ENCODE data around the gene MIA2. TPM values are rescaled to one million over a fixed set of nuclear protein-coding genes. Genes with fewer than 3 reads are reported as not detected.
A peak's percentile ranks its signal among the peaks of the same experiment; 100 is the strongest.

Gene MIA2
- polyA plus RNA-seq, 1 donor, result 231 TPM

- WGBS (ENCODE audit: insufficient coverage, low lambda C conversion rate), result 100% methylated on average over 4 of the region's 4 CpGs
- no peak for DNase-seq
- Histone ChIP-seq H3K4me3 (ENCODE audit: low read length) (no peak overlapping the region), H3K4me1 (ENCODE audit: control insufficient read depth, insufficient read depth, low read length) (no peaks in the 10 kb centered on the region), H3K27me3 (ENCODE audit: control insufficient read depth, insufficient read depth, low read length) (no peaks in the 10 kb centered on the region), H3K36me3 (ENCODE audit: control insufficient read depth, insufficient read depth, low read length) (peaks cover 2% of the 10 kb centered on the region), H3K27ac (ENCODE audit: low read length) (no peak overlapping the region), H3K9me3 (ENCODE audit: control insufficient read depth, low read depth, low read length) (no peaks in the 10 kb centered on the region)
Measured at GRCh38 chr14:39381366-39381765, 147.7 kb downstream of the MIA2 start.

- WGBS (ENCODE audit: insufficient coverage, low lambda C conversion rate), result no CpG with 5 or more reads among the region's 3 CpGs
- peaks cover 2% of the 10 kb centered on the region for H3K36me3 ChIP-seq (ENCODE audit: control insufficient read depth, insufficient read depth, low read length)
- no peak overlapping the region for H3K4me3 ChIP-seq (ENCODE audit: low read length)
- H3K9me3 ChIP-seq (ENCODE audit: control insufficient read depth, low read depth, low read length), result no peaks in the 10 kb centered on the region
- H3K27ac ChIP-seq (ENCODE audit: low read length), result no peak overlapping the region
- H3K27me3 ChIP-seq (ENCODE audit: control insufficient read depth, insufficient read depth, low read length), result no peaks in the 10 kb centered on the region
- peak in 1 of 2 donors; percentile 45 for DNase-seq
- H3K4me1 ChIP-seq (ENCODE audit: control insufficient read depth, insufficient read depth, low read length), result no peaks in the 10 kb centered on the region
Measured at GRCh38 chr14:39382463-39382862, 148.7 kb downstream of the MIA2 start.

GRCh38 chr14:39383026-39383660 lies 149.4 kb downstream of the MIA2 start:
- Histone ChIP-seq H3K4me1 (ENCODE audit: control insufficient read depth, insufficient read depth, low read length) (no peaks in the 10 kb centered on the region), H3K9me3 (ENCODE audit: control insufficient read depth, low read depth, low read length) (no peaks in the 10 kb centered on the region), H3K27ac (ENCODE audit: low read length) (no peak overlapping the region), H3K27me3 (ENCODE audit: control insufficient read depth, insufficient read depth, low read length) (no peaks in the 10 kb centered on the region), H3K4me3 (ENCODE audit: low read length) (no peak overlapping the region), H3K36me3 (ENCODE audit: control insufficient read depth, insufficient read depth, low read length) (peaks cover 2% of the 10 kb centered on the region)
- 80% methylated on average over 1 of the region's 1 CpG for WGBS (ENCODE audit: insufficient coverage, low lambda C conversion rate)
- no peak for DNase-seq

GRCh38 chr14:39383741-39384140 lies 150.0 kb downstream of the MIA2 start:
- DNase-seq, result no peak
- no peaks in the 10 kb centered on the region for H3K9me3 ChIP-seq (ENCODE audit: control insufficient read depth, low read depth, low read length)
- no peaks in the 10 kb centered on the region for H3K4me1 ChIP-seq (ENCODE audit: control insufficient read depth, insufficient read depth, low read length)
- H3K4me3 ChIP-seq (ENCODE audit: low read length), result no peak overlapping the region
- H3K27ac ChIP-seq (ENCODE audit: low read length), result no peak overlapping the region
- peaks cover 2% of the 10 kb centered on the region for H3K36me3 ChIP-seq (ENCODE audit: control insufficient read depth, insufficient read depth, low read length)
- H3K27me3 ChIP-seq (ENCODE audit: control insufficient read depth, insufficient read depth, low read length), result no peaks in the 10 kb centered on the region
- WGBS (ENCODE audit: insufficient coverage, low lambda C conversion rate), result no CpG with 5 or more reads among the region's 1 CpG

GRCh38 chr14:39384177-39384576 lies 150.5 kb downstream of the MIA2 start:
- WGBS (ENCODE audit: insufficient coverage, low lambda C conversion rate), result 100% methylated on average over 1 of the region's 4 CpGs
- H3K4me3 ChIP-seq (ENCODE audit: low read length), result no peak overlapping the region
- no peaks in the 10 kb centered on the region for H3K27me3 ChIP-seq (ENCODE audit: control insufficient read depth, insufficient read depth, low read length)
- no peaks in the 10 kb centered on the region for H3K9me3 ChIP-seq (ENCODE audit: control insufficient read depth, low read depth, low read length)
- DNase-seq, result no peak
- H3K4me1 ChIP-seq (ENCODE audit: control insufficient read depth, insufficient read depth, low read length), result no peaks in the 10 kb centered on the region
- H3K36me3 ChIP-seq (ENCODE audit: control insufficient read depth, insufficient read depth, low read length), result peaks cover 2% of the 10 kb centered on the region
- no peak overlapping the region for H3K27ac ChIP-seq (ENCODE audit: low read length)

GRCh38 chr14:39393289-39393688 lies 159.6 kb downstream of the MIA2 start:
- Histone ChIP-seq H3K27ac (ENCODE audit: low read length) (no peak overlapping the region), H3K4me1 (ENCODE audit: control insufficient read depth, insufficient read depth, low read length) (no peaks in the 10 kb centered on the region), H3K4me3 (ENCODE audit: low read length) (no peak overlapping the region), H3K9me3 (ENCODE audit: control insufficient read depth, low read depth, low read length) (no peaks in the 10 kb centered on the region), H3K27me3 (ENCODE audit: control insufficient read depth, insufficient read depth, low read length) (no peaks in the 10 kb centered on the region), H3K36me3 (ENCODE audit: control insufficient read depth, insufficient read depth, low read length) (peaks cover 12% of the 10 kb centered on the region)
- DNase-seq, result no peak
- no CpG with 5 or more reads among the region's 1 CpG for WGBS (ENCODE audit: insufficient coverage, low lambda C conversion rate)

- no peaks in the 10 kb centered on the region for H3K27me3 ChIP-seq (ENCODE audit: control insufficient read depth, insufficient read depth, low read length)
- no peak for DNase-seq
- H3K4me1 ChIP-seq (ENCODE audit: control insufficient read depth, insufficient read depth, low read length), result no peaks in the 10 kb centered on the region
- no peak overlapping the region for H3K4me3 ChIP-seq (ENCODE audit: low read length)
- no peak overlapping the region for H3K27ac ChIP-seq (ENCODE audit: low read length)
- 100% methylated on average over 1 of the region's 4 CpGs for WGBS (ENCODE audit: insufficient coverage, low lambda C conversion rate)
- no peaks in the 10 kb centered on the region for H3K9me3 ChIP-seq (ENCODE audit: control insufficient read depth, low read depth, low read length)
- H3K36me3 ChIP-seq (ENCODE audit: control insufficient read depth, insufficient read depth, low read length), result peaks cover 23% of the 10 kb centered on the region
Measured at GRCh38 chr14:39395555-39396254, 162.0 kb downstream of the MIA2 start.

GRCh38 chr14:39396448-39396847 lies 162.7 kb downstream of the MIA2 start:
- Histone ChIP-seq H3K4me1 (ENCODE audit: control insufficient read depth, insufficient read depth, low read length) (no peaks in the 10 kb centered on the region), H3K9me3 (ENCODE audit: control insufficient read depth, low read depth, low read length) (no peaks in the 10 kb centered on the region), H3K4me3 (ENCODE audit: low read length) (no peak overlapping the region), H3K27me3 (ENCODE audit: control insufficient read depth, insufficient read depth, low read length) (no peaks in the 10 kb centered on the region), H3K36me3 (ENCODE audit: control insufficient read depth, insufficient read depth, low read length) (peaks cover 26% of the 10 kb centered on the region), H3K27ac (ENCODE audit: low read length) (no peak overlapping the region)
- no peak for DNase-seq

- Histone ChIP-seq H3K36me3 (ENCODE audit: control insufficient read depth, insufficient read depth, low read length) (peaks cover 29% of the 10 kb centered on the region), H3K27me3 (ENCODE audit: control insufficient read depth, insufficient read depth, low read length) (no peaks in the 10 kb centered on the region), H3K4me3 (ENCODE audit: low read length) (no peak overlapping the region), H3K27ac (ENCODE audit: low read length) (no peak overlapping the region), H3K4me1 (ENCODE audit: control insufficient read depth, insufficient read depth, low read length) (no peaks in the 10 kb centered on the region), H3K9me3 (ENCODE audit: control insufficient read depth, low read depth, low read length) (no peaks in the 10 kb centered on the region)
- DNase-seq, result no peak
- 92% methylated on average over 2 of the region's 6 CpGs for WGBS (ENCODE audit: insufficient coverage, low lambda C conversion rate)
Measured at GRCh38 chr14:39398382-39398781, 164.7 kb downstream of the MIA2 start.

- H3K27me3 ChIP-seq (ENCODE audit: control insufficient read depth, insufficient read depth, low read length), result no peaks in the 10 kb centered on the region
- H3K27ac ChIP-seq (ENCODE audit: low read length), result no peak overlapping the region
- WGBS (ENCODE audit: insufficient coverage, low lambda C conversion rate), result 70% methylated on average over 2 of the region's 3 CpGs
- no peaks in the 10 kb centered on the region for H3K4me1 ChIP-seq (ENCODE audit: control insufficient read depth, insufficient read depth, low read length)
- no peak overlapping the region for H3K4me3 ChIP-seq (ENCODE audit: low read length)
- H3K36me3 ChIP-seq (ENCODE audit: control insufficient read depth, insufficient read depth, low read length), result peaks cover 2% of the 10 kb centered on the region
- DNase-seq, result no peak
- H3K9me3 ChIP-seq (ENCODE audit: control insufficient read depth, low read depth, low read length), result no peaks in the 10 kb centered on the region
Measured at GRCh38 chr14:39406560-39406959, 172.8 kb downstream of the MIA2 start.

GRCh38 chr14:39416072-39416471 lies 182.4 kb downstream of the MIA2 start:
- Histone ChIP-seq H3K4me3 (ENCODE audit: low read length) (no peak overlapping the region), H3K4me1 (ENCODE audit: control insufficient read depth, insufficient read depth, low read length) (no peaks in the 10 kb centered on the region), H3K27ac (ENCODE audit: low read length) (no peak overlapping the region), H3K9me3 (ENCODE audit: control insufficient read depth, low read depth, low read length) (peaks cover 19% of the 10 kb centered on the region), H3K36me3 (ENCODE audit: control insufficient read depth, insufficient read depth, low read length) (no peaks in the 10 kb centered on the region), H3K27me3 (ENCODE audit: control insufficient read depth, insufficient read depth, low read length) (no peaks in the 10 kb centered on the region)
- WGBS (ENCODE audit: insufficient coverage, low lambda C conversion rate), result no CpG with 5 or more reads among the region's 1 CpG
- DNase-seq, result no peak
